Neural progenitor cell (in vitro differentiated cells): ENCODE results near the gene IFT52. TPM values are rescaled to one million over a fixed set of nuclear protein-coding genes. Genes with fewer than 3 reads are reported as not detected.
A peak's percentile ranks its signal among the peaks of the same experiment; 100 is the strongest.
"Not testable (repeated sequence)": the region's sequence is repeated elsewhere in the genome, so short reads cannot be mapped to it uniquely, and the experiment has no call there.

Experiments
- DNase-seq: peaks from one replicate; pipeline ENCODE4 v3.0.0-alpha.2; 2016; ENCODE audit warnings: low spot score
- H2AFZ ChIP-seq: fragments of 200-600 bp; sonication (generic); replicated peaks from 2 replicates; pipeline ENCODE4 v1.6.1; 2016; ENCODE audit warnings: antibody characterized with exemption
- H3F3A ChIP-seq: fragments of 200-600 bp; sonication (generic); 2 replicates; pipeline ENCODE4 v1.6.1; 2016; ENCODE audit warnings: antibody characterized with exemption, low read depth
- H3K27ac ChIP-seq: fragments of 200-600 bp; sonication (generic); 2 replicates; pipeline ENCODE4 v1.5.1; 2016; ENCODE audit warnings: mild to moderate bottlenecking
- H3K27me3 ChIP-seq: fragments of 200-600 bp; sonication (generic); 2 replicates; pipeline ENCODE4 v1.6.1; 2016; ENCODE audit warnings: mild to moderate bottlenecking, moderate library complexity
- H3K36me3 ChIP-seq: fragments of 200-600 bp; sonication (generic); 2 replicates; pipeline ENCODE4 v1.5.1; 2016
- H3K4me1 ChIP-seq: fragments of 200-600 bp; sonication (generic); 2 replicates; pipeline ENCODE4 v1.6.1; 2016; ENCODE audit warnings: mixed run types
- H3K4me2 ChIP-seq: fragments of 200-600 bp; sonication (generic); 2 replicates; pipeline ENCODE4 v1.6.1; 2016
- H3K4me3 ChIP-seq: fragments of 200-600 bp; sonication (generic); 2 replicates; pipeline ENCODE4 v1.5.1; 2016
- H3K79me2 ChIP-seq: fragments of 200-600 bp; sonication (generic); 2 replicates; pipeline ENCODE4 v1.6.1; 2016; ENCODE audit warnings: low read depth
- H3K9ac ChIP-seq: fragments of 200-600 bp; sonication (generic); 2 replicates; pipeline ENCODE4 v1.6.1; 2016
- H3K9me3 ChIP-seq: fragments of 200-600 bp; sonication (generic); 2 replicates; pipeline ENCODE4 v1.5.1; 2016; ENCODE audit warnings: low read depth
- H4K20me1 ChIP-seq: fragments of 200-600 bp; sonication (generic); 2 replicates; pipeline ENCODE4 v1.6.1; 2016; ENCODE audit warnings: low read depth
- H3K27ac Mint-ChIP-seq: 3 replicates; pipeline ENCODE4 v1.8.0; 2021; ENCODE audit warnings: mixed read lengths
- H3K27me3 Mint-ChIP-seq: 2 replicates; pipeline ENCODE4 v1.8.0; 2022; ENCODE audit warnings: low read depth, mild to moderate bottlenecking, inconsistent platforms, moderate library complexity, mixed read lengths; ENCODE audit not compliant: insufficient read depth
- H3K36me3 Mint-ChIP-seq: 3 replicates; pipeline ENCODE4 v1.8.0; 2021; ENCODE audit warnings: mixed read lengths
- H3K4me1 Mint-ChIP-seq: 3 replicates; pipeline ENCODE4 v1.8.0; 2021; ENCODE audit warnings: mixed read lengths
- H3K4me3 Mint-ChIP-seq: 3 replicates; pipeline ENCODE4 v1.8.0; 2021; ENCODE audit warnings: mild to moderate bottlenecking, moderate library complexity, mixed read lengths
- H3K9me3 Mint-ChIP-seq: 3 replicates; pipeline ENCODE4 v1.8.0; 2020; ENCODE audit warnings: mixed read lengths
- EZH2 ChIP-seq: fragments of 200-600 bp; sonication (generic); IDR thresholded peaks from 2 replicates; pipeline ENCODE4 v1.6.1; 2017; ENCODE audit warnings: antibody characterized with exemption, mild to moderate bottlenecking, moderate library complexity
- EZH2phosphoT487 ChIP-seq: fragments of 200-600 bp; sonication (generic); IDR thresholded peaks from 2 replicates; pipeline ENCODE4 v1.6.1; 2017; ENCODE audit warnings: antibody characterized with exemption
- total RNA-seq: library from RNA; depleted of rRNA; stranded (reverse); fragments of >200 nt; gene quantifications from 2 replicates; pipeline ENCODE4 v1.2.3, GENCODE V29; 2015; ENCODE audit warnings: low replicate concordance
- TF ChIP-seq, protein P1 (sequence below): fragments of 200-600 bp; sonication (generic); IDR thresholded peaks from 2 replicates; pipeline ENCODE4 v1.5.1; 2017; ENCODE audit warnings: antibody characterized with exemption, mild to moderate bottlenecking

Gene IFT52
- total RNA-seq, 1 donor from 2014 or later: 87.9 TPM

GRCh38 chr20:43590036-43590391, 723 bp upstream of the IFT52 start:
- Mint-ChIP-seq H3K4me1 (peaks cover 20% of the 10 kb centered on the region), H3K9me3 (no peaks in the 10 kb centered on the region), H3K27ac (peak overlapping the region; percentile 99), H3K27me3 (no peaks in the 10 kb centered on the region), H3K36me3 (peaks cover 7% of the 10 kb centered on the region), H3K4me3 (peak overlapping the region; percentile 95)
- Histone ChIP-seq H3K9ac (peak overlapping the region; percentile 71), H4K20me1 (peaks cover 3% of the 10 kb centered on the region), H3K4me3 (peak overlapping the region; percentile 68), H3K4me2 (peak overlapping the region; percentile 97), H3K27me3 (no peaks in the 10 kb centered on the region), H3K79me2 (peaks cover 29% of the 10 kb centered on the region), H3K27ac (no peak overlapping the region), H3K4me1 (peaks cover 13% of the 10 kb centered on the region), H3K9me3 (no peaks in the 10 kb centered on the region), H3K36me3 (peaks cover 5% of the 10 kb centered on the region), H2AFZ (peak overlapping the region; percentile 83), H3F3A (peaks cover 8% of the 10 kb centered on the region)
- TF ChIP-seq, protein P1, sequence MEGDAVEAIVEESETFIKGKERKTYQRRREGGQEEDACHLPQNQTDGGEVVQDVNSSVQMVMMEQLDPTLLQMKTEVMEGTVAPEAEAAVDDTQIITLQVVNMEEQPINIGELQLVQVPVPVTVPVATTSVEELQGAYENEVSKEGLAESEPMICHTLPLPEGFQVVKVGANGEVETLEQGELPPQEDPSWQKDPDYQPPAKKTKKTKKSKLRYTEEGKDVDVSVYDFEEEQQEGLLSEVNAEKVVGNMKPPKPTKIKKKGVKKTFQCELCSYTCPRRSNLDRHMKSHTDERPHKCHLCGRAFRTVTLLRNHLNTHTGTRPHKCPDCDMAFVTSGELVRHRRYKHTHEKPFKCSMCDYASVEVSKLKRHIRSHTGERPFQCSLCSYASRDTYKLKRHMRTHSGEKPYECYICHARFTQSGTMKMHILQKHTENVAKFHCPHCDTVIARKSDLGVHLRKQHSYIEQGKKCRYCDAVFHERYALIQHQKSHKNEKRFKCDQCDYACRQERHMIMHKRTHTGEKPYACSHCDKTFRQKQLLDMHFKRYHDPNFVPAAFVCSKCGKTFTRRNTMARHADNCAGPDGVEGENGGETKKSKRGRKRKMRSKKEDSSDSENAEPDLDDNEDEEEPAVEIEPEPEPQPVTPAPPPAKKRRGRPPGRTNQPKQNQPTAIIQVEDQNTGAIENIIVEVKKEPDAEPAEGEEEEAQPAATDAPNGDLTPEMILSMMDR: no peak
- TF ChIP-seq EZH2 (no peak), EZH2phosphoT487 (no peak)
- DNase-seq: peak; percentile 67

DNA sequence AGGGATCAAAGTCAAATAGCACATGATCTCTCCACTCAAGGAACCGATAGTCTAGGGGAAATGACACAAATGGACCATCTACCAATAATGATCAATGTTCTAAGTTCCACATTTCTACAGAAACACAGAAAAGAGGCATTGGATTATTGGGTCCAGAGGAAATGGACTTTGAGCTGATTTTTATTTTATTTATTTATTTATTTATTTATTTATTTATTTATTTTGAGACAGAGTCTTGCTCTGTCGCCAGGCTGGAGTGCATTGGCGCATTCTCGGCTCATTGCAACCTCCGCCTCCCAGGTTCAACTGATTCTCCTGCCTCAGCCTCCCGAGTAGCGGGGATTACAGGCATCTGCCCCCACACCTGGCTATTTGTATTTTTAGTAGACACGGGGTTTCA, 11.2 kb downstream of the IFT52 start:
- not testable (repeated sequence) for H3K79me2 ChIP-seq, H3K4me2 ChIP-seq, H3K4me3 Mint-ChIP-seq, H3K9me3 Mint-ChIP-seq, H3K27ac Mint-ChIP-seq, H3K9me3 ChIP-seq, H3K9ac ChIP-seq, H3K27me3 Mint-ChIP-seq, H3K36me3 ChIP-seq, DNase-seq, H3K4me3 ChIP-seq, H3K4me1 ChIP-seq, H3K27me3 ChIP-seq, H2AFZ ChIP-seq, H3K4me1 Mint-ChIP-seq, H3F3A ChIP-seq, H4K20me1 ChIP-seq, H3K27ac ChIP-seq
- peaks cover 24% of the 10 kb centered on the region for H3K36me3 Mint-ChIP-seq

- H4K20me1 ChIP-seq: no peaks in the 10 kb centered on the region
- H3K4me3 ChIP-seq: no peak overlapping the region
- DNase-seq: no peak
- no peaks in the 10 kb centered on the region for H3K27me3 ChIP-seq
- peaks cover 20% of the 10 kb centered on the region for H3K36me3 Mint-ChIP-seq
- H3K79me2 ChIP-seq: no peaks in the 10 kb centered on the region
- H3K4me3 Mint-ChIP-seq: no peak overlapping the region
- H3K27ac ChIP-seq: no peak overlapping the region
- no peak overlapping the region for H3K9ac ChIP-seq
- no peaks in the 10 kb centered on the region for H3K4me1 ChIP-seq
- H3K27ac Mint-ChIP-seq: no peak overlapping the region
- H2AFZ ChIP-seq: no peak overlapping the region
- H3K9me3 ChIP-seq: no peaks in the 10 kb centered on the region
- no peaks in the 10 kb centered on the region for H3K27me3 Mint-ChIP-seq
- H3K4me2 ChIP-seq: no peak overlapping the region
- H3K4me1 Mint-ChIP-seq: no peaks in the 10 kb centered on the region
- H3F3A ChIP-seq: no peaks in the 10 kb centered on the region
- H3K36me3 ChIP-seq: peaks cover 5% of the 10 kb centered on the region
- TF ChIP-seq, protein P1: no peak
- TF ChIP-seq EZH2 (no peak), EZH2phosphoT487 (no peak)
- peaks cover 2% of the 10 kb centered on the region for H3K9me3 Mint-ChIP-seq
Observed at GRCh38 chr20:43603124-43603523, 12.4 kb downstream of the IFT52 start.

DNA sequence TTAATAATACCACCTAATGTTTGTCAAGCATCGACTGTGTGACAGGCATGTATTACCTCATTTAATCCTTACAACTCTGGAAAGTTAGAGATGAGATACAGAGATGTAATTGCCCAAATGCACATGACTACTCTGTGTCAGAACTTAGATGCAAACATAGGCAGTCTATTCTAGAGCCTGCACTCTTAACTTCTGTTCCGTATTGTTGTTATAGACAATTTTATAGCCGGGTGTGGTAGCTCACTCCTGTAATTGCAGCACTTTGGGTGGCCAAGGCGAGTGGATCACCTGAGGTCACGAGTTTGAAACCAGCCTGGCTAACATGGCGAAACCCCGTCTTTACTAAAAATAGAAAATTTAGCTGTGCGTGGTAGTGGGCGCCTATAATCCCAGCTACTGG, 15.0 kb downstream of the IFT52 start:
- Mint-ChIP-seq H3K9me3 (peaks cover 4% of the 10 kb centered on the region), H3K4me1 (no peaks in the 10 kb centered on the region), H3K36me3 (peaks cover 17% of the 10 kb centered on the region), H3K4me3 (no peak overlapping the region), H3K27me3 (no peaks in the 10 kb centered on the region), H3K27ac (no peak overlapping the region)
- Histone ChIP-seq H3K4me3 (no peak overlapping the region), H2AFZ (no peak overlapping the region), H4K20me1 (no peaks in the 10 kb centered on the region), H3K9me3 (no peaks in the 10 kb centered on the region), H3K27me3 (no peaks in the 10 kb centered on the region), H3K27ac (no peak overlapping the region), H3K4me1 (no peaks in the 10 kb centered on the region), H3K79me2 (no peaks in the 10 kb centered on the region), H3K9ac (no peak overlapping the region), H3K4me2 (no peak overlapping the region), H3F3A (no peaks in the 10 kb centered on the region), H3K36me3 (peaks cover 5% of the 10 kb centered on the region)
- TF ChIP-seq EZH2: no peak
- TF ChIP-seq EZH2phosphoT487: no peak
- TF ChIP-seq, protein P1: no peak
- DNase-seq: no peak

DNA sequence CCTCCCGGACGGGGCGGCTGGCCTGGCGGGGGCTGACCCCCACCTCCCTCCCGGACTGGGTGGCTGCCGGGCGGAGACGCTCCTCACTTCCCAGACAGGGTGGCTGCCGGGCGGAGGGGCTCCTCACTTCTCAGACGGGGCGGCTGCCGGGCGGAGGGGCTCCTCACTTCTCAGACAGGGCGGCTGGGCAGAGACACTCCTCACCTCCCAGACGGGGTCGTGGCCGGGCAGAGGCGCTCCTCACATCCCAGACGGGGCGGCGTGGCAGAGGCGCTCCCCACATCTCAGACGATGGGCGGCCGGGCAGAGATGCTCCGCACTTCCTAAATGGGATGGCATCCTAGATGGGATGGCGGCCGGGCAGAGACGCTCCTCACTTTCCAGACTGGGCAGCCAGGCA, 16.5 kb downstream of the IFT52 start:
- not testable (repeated sequence) for H3K79me2 ChIP-seq, H3K4me3 Mint-ChIP-seq, H3K4me3 ChIP-seq, H3K9ac ChIP-seq, DNase-seq, H3K4me1 ChIP-seq, H3K27ac Mint-ChIP-seq, H3K27me3 ChIP-seq, H4K20me1 ChIP-seq, H3K9me3 ChIP-seq, H3K36me3 ChIP-seq, H3K4me2 ChIP-seq, H3K9me3 Mint-ChIP-seq, H2AFZ ChIP-seq, H3K27me3 Mint-ChIP-seq, H3K27ac ChIP-seq, H3K4me1 Mint-ChIP-seq, H3F3A ChIP-seq
- H3K36me3 Mint-ChIP-seq: peaks cover 23% of the 10 kb centered on the region
